ENCODE data around the gene COL18A1.
"Not testable (repeated sequence)": the region's sequence is repeated elsewhere in the genome, so short reads cannot be mapped to it uniquely, and the experiment has no call there.

COL18A1 gene

GRCh38 chr21:45367402-45368351 is 37.3 kb upstream of the COL18A1 start:
- no peak for DNase-seq

GRCh38 chr21:45369018-45369417 is 35.9 kb upstream of the COL18A1 start:
- not testable (repeated sequence) for DNase-seq

DNA sequence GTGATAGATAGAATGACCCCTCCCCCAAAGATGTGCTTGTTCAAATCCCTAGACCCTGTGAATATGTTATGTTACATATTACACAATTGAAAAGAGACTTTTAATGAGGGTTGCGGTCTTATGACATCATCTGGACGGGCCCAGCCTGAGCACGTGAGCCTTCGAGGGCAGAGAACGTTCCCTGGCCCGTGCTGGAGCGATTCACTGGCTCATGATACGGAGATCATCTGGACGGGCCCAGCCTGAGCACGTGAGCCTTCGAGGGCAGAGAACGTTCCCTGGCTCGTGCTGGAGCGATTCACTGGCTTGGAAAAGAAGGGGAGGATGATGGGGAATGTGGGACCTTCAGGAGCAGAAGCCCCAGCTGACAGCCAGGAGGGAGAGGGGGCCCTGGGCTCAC is 34.4 kb upstream of the COL18A1 start:
- DNase-seq = no peak

DNA sequence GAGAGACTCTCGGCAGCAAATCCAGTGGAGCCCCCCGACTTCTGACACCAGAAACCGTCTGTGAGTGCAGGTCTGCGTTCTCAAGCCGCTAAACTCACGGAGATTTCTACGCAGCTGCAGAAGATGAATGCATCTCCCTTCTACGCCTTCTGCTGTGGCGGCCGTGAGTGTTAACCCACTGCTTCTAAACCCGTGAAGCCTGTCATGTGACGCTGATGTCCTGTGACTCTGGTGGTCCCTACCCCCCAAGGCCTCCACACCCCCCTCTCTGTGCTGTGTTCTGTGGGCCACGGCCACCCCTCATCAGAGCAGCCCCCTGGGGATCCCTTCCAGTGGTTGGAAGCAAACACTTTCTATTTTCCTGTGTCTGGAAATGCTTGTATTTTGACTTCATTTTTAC is 33.9 kb upstream of the COL18A1 start:
- DNase-seq = no peak

DNA sequence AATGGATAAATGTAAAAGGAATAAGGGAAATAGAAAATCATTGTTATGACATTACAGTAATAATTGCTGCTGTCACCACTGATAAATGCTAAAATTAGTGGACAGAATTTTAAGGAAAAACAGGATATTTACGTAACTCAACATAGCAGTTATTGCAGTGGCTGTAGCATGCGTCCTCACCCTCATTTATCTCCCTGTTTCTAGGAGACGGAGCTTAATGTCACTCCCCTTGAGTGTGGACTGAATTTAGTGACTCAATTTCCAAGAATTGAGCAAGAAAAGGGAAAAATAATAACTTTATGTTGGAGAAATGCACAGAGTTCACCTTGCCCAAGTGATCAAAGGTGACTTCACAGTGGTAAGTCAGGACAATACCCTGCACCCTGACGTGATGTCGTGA is 33.3 kb upstream of the COL18A1 start:
- DNase-seq = no peak

DNA sequence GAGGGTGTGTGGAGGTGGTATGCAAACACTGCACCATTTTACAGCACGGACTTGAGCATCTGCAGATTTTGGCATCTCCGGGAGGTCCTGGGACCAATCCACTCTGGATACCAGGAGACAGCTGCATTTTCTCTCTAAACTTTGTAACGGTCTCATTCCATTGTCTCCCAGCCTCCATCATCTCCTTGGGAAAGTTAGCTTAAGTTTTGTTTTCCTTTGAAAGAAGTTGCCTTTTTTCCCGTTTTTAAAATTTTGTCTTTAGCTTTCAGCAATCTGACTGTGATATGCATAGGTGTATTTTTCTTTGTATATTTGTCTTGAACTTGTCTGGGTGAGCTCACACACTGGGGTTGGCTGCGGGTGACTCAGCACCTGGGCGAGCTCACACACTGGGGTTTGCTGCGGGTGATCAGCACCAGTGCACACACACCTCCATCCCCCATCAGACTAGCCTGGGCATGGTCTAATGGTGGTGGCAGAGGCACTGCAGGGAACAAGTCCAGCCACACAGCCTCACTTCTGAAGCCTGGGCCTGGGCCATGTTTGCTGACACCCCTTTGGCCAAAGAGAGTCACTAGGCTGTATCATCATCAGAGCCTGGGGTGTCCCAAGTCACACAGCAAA is 32.1 kb upstream of the COL18A1 start:
- no peak for DNase-seq

DNA sequence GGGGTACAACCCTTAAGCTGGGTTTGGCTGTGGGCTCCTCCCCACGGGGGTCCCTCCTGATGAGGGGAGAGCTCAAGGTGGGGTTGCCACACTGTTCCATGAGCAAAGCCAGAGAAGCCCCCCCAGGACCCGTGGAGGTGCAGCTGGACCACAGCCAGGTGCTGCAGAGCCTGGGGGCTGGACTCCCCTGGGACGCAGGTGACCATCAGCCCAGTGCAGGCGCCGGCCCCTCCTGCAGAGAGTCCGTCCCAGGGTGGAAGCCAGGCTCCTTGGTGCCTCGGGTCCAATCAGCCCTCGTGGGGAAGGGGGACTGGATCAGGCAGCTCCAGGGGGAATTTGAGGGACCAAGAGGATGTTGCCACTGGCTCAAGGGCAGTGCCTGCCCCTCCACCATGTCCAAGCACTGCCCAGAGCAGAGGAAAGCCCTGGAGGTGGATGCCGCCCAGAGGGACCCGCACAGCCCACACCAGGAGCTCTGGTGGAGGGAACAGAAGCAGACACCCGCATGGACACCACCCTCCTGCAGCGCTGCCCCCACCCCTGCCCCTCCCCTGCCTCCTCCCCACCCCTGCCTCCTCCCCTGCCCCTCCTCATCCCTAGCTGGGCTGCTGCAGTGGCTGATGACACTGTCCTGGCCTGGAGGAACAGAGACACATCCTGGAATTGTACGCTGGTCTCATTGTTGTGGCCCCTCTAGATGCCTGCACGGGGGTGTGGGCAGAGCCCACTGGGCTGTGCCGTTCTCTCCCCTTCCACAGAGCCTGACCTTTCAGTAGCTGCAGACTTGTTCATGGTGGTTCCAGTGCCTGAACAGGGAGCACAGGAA is 30.8 kb upstream of the COL18A1 start:
- DNase-seq = no peak

DNA sequence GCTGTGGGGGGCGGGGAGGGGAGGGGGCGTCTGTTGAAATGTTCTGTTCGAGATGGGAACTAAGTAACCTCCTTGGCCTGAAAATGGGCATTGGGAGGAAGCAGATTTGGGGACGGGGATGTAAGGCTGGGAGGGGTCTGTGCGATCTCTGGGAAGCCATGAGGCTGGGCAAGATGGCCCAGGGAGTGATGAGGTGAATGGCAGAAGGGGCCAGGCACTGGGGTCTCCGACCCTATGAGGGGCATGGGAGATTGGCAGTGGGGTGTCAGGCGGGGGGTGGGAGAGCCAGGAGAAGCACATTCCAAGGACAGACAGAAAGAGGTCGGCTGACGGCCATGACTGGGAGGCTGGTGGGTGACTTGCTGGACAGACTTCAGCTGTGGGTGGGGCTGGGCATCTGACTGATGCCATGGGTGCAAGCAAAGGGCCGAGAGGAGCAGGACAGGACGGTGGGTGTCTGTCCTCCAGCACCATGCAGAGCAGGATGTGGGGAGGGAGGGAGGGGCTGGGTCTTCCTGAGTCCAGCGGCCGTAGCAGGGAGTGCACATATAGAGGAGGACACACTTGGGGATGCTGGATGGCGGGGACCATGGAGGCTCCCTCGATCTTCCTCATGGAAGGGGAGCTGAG is 30.0 kb upstream of the COL18A1 start:
- no peak for DNase-seq

GRCh38 chr21:45376459-45377324 is 28.3 kb upstream of the COL18A1 start:
- DNase-seq = no peak

GRCh38 chr21:45377325-45377709 is 27.6 kb upstream of the COL18A1 start:
- no peak for DNase-seq

- DNase-seq = no peak
Observed at GRCh38 chr21:45377866-45378257, 27.1 kb upstream of the COL18A1 start.

GRCh38 chr21:45378258-45378966 is 26.6 kb upstream of the COL18A1 start:
- no peak for DNase-seq

DNA sequence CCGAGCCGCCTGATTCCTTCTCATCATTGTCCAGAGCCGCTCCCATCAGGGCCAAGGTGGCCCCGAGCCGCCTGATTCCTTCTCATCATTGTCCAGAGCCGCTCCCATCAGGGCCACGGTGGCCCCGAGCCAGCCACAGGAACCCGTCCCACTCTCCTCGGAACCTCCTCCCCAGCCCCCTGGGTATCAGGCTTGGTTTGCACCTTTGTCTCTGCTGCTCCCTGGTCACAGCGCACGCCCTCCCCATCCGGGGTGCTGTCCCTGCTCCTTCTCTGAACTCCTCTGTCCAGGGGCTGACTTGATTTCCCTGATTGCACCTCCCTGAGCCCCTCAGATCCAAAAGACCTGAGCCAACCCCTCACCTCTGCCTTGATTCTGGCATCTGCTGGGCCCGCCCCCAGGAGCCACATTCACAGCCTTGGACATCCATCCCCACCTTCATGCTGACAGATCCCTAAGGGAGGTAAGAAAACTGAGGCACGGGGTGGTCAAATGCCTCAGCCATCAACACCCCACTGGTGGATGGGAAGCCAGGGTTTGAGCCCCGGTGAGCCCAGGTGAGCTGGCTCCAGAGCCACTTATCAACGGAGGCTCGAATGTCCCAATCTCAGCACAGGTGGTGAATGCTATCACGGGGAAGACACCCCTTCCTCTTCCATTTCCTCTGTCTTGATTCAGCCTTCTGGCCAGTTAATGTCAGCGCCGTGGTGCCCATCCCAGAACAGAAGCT is 25.6 kb upstream of the COL18A1 start:
- DNase-seq = no peak

- DNase-seq = no peak
Observed at GRCh38 chr21:45379901-45380330, 25.0 kb upstream of the COL18A1 start.

DNA sequence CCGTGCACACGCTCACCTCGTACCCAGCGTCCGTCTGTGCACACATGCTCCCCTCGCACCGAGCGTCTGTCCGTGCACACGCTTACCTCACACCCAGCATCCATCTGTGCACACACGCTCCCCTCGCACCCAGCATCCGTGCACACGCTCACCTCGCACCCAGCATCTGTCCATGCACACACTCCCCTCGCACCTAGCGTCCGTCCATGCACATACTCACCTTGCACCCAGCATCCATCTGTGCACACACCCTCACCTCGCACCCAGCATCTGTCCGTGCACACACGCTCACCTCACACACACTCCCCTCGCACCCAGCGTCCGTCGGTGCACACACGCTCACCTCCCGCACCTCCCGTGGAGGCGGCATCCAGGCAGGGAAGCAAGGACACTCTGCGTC is 24.4 kb upstream of the COL18A1 start:
- no peak for DNase-seq

GRCh38 chr21:45381036-45381787 is 23.8 kb upstream of the COL18A1 start:
- no peak for DNase-seq

DNA sequence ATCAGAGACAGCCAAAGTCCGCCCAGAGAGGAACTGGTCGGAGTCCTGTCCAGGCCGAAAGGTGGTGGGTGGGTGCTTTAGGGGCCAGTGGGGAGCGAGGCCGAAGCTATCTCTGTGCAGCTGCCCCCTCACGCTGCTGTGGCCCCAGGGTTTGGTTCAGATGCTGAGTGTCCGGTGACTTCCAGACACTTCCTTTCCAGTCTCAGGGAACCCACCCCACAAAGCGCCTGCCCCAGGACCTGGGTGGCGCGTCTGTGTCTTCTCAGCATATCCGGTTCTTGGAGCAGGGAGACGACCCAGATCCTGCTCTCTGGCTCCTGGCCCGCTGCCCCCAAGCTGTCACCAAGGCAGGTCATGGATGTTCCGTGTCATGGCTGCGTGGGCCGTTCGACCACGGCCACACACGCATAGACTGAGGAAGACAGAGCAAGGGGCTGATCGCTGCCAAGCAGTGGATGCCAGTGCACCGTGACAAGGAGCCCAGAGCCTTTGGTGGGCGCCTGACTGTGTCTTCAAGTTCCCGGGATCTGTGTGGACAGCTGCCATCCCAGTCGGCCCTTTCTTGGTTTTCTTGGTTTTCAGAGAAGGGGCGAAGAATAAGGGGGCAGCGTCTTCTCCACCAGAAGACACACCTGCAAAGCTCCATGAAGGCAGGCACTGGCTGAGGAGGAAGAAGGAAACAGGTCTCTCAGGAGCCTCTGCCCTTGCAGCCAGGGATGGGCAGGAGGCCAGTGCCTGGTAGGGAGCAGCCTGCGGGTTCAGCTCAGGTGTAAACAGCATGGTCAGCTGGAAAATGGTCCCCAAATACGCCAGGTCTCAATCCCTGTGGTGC is 22.9 kb upstream of the COL18A1 start:
- no peak for DNase-seq

GRCh38 chr21:45382697-45382997 is 22.3 kb upstream of the COL18A1 start:
- no peak for DNase-seq

DNA sequence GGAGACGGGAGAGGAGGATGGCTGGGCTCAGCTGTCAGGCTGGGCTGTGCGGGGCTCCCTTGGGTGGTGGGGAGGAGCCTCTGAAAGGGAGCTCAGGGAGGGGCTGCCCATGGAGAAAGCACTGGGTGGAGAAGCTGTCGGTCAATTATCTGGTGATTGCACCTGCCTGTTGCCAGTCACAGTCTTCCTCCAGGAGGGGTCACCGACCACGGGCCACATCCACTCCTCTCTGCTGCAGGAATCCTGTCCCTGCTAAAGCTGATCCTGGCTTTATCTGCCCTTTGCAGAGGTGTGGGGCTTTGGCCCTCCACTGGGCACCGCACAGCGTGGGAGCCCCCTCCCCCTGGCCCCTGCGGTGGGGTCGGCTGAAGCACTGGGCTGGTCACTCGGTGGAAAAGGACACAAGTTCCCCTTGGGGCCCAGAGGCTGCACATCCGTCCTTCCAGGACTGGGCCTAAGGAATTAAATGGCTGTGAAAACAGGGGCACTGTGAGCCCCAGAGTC is 21.8 kb upstream of the COL18A1 start:
- DNase-seq = no peak

Data from DMS 273 treated with DMSO at 0.1 percent for 48 hours (cell line).